Measurements from ENCODE around the gene CRACDL. TPM values are rescaled to one million over a fixed set of nuclear protein-coding genes. Genes with fewer than 3 reads are reported as not detected.

CRACDL gene
- total and polyA plus RNA-seq, 2 donors = 2.4 to 6.2 TPM

GRCh38 chr2:98807221-98807620 lies 128.8 kb downstream of the CRACDL start:
- H3K27ac ChIP-seq (ENCODE audit: low read depth) = no peak overlapping the region
- 92% methylated on average over 3 of the region's 3 CpGs for WGBS

GRCh38 chr2:98806236-98806697 lies 129.8 kb downstream of the CRACDL start:
- no peaks in the 10 kb centered on the region for H3K4me1 ChIP-seq (ENCODE audit: insufficient read depth)
- no peak for DNase-seq (ENCODE audit: extremely low spot score)
- no peak overlapping the region for H3K27ac ChIP-seq (ENCODE audit: low read depth)
- no peak overlapping the region for H3K4me3 ChIP-seq (ENCODE audit: low read depth, low read length)
- no peaks in the 10 kb centered on the region for H3K36me3 ChIP-seq (ENCODE audit: insufficient read depth)
- WGBS = 32% methylated on average over 7 of the region's 7 CpGs

More at GRCh38 chr2:98807221-98807620, 128.8 kb downstream of the CRACDL start:
- Histone ChIP-seq H3K4me3 (ENCODE audit: low read depth, low read length) (no peak overlapping the region), H3K4me1 (ENCODE audit: insufficient read depth) (no peaks in the 10 kb centered on the region), H3K36me3 (ENCODE audit: insufficient read depth) (no peaks in the 10 kb centered on the region)
- no peak for DNase-seq (ENCODE audit: extremely low spot score)

- H3K4me1 ChIP-seq (ENCODE audit: insufficient read depth) = no peaks in the 10 kb centered on the region
- no peak for DNase-seq (ENCODE audit: extremely low spot score)
- WGBS = 61% methylated on average over 12 of the region's 12 CpGs
- no peak overlapping the region for H3K27ac ChIP-seq (ENCODE audit: low read depth)
- H3K4me3 ChIP-seq (ENCODE audit: low read depth, low read length) = no peak overlapping the region
- H3K36me3 ChIP-seq (ENCODE audit: insufficient read depth) = no peaks in the 10 kb centered on the region
Observed at GRCh38 chr2:98805412-98806171, 130.4 kb downstream of the CRACDL start.

- Histone ChIP-seq H3K27ac (ENCODE audit: low read depth) (no peak overlapping the region), H3K4me3 (ENCODE audit: low read depth, low read length) (no peak overlapping the region), H3K36me3 (ENCODE audit: insufficient read depth) (no peaks in the 10 kb centered on the region), H3K4me1 (ENCODE audit: insufficient read depth) (no peaks in the 10 kb centered on the region)
- no peak for DNase-seq (ENCODE audit: extremely low spot score)
- 97% methylated on average over 3 of the region's 3 CpGs for WGBS
Observed at GRCh38 chr2:98804736-98805135, 131.3 kb downstream of the CRACDL start.

GRCh38 chr2:98804265-98804650 lies 131.8 kb downstream of the CRACDL start:
- H3K27ac ChIP-seq (ENCODE audit: low read depth) = no peak overlapping the region
- H3K36me3 ChIP-seq (ENCODE audit: insufficient read depth) = no peaks in the 10 kb centered on the region
- DNase-seq (ENCODE audit: extremely low spot score) = no peak
- WGBS = 94% methylated on average over 8 of the region's 8 CpGs
- no peaks in the 10 kb centered on the region for H3K4me1 ChIP-seq (ENCODE audit: insufficient read depth)
- no peak overlapping the region for H3K4me3 ChIP-seq (ENCODE audit: low read depth, low read length)

- WGBS = 91% methylated on average over 10 of the region's 10 CpGs
- Histone ChIP-seq H3K27ac (ENCODE audit: low read depth) (no peak overlapping the region), H3K36me3 (ENCODE audit: insufficient read depth) (no peaks in the 10 kb centered on the region), H3K4me3 (ENCODE audit: low read depth, low read length) (no peak overlapping the region), H3K4me1 (ENCODE audit: insufficient read depth) (no peaks in the 10 kb centered on the region)
- DNase-seq (ENCODE audit: extremely low spot score) = no peak
Observed at GRCh38 chr2:98803405-98804264, 132.4 kb downstream of the CRACDL start.

- H3K4me3 ChIP-seq (ENCODE audit: low read depth, low read length) = no peak overlapping the region
- DNase-seq (ENCODE audit: extremely low spot score) = no peak
- H3K36me3 ChIP-seq (ENCODE audit: insufficient read depth) = no peaks in the 10 kb centered on the region
- H3K4me1 ChIP-seq (ENCODE audit: insufficient read depth) = no peaks in the 10 kb centered on the region
- no peak overlapping the region for H3K27ac ChIP-seq (ENCODE audit: low read depth)
- 90% methylated on average over 8 of the region's 8 CpGs for WGBS
Observed at GRCh38 chr2:98802344-98802743, 133.7 kb downstream of the CRACDL start.

GRCh38 chr2:98801921-98802321 lies 134.1 kb downstream of the CRACDL start:
- Histone ChIP-seq H3K27ac (ENCODE audit: low read depth) (no peak overlapping the region), H3K36me3 (ENCODE audit: insufficient read depth) (no peaks in the 10 kb centered on the region), H3K4me1 (ENCODE audit: insufficient read depth) (no peaks in the 10 kb centered on the region), H3K4me3 (ENCODE audit: low read depth, low read length) (no peak overlapping the region)
- no peak for DNase-seq (ENCODE audit: extremely low spot score)
- 87% methylated on average over 15 of the region's 15 CpGs for WGBS

GRCh38 chr2:98801286-98801685 lies 134.7 kb downstream of the CRACDL start:
- 67% methylated on average over 1 of the region's 1 CpG for WGBS
- no peak for DNase-seq (ENCODE audit: extremely low spot score)
- Histone ChIP-seq H3K4me3 (ENCODE audit: low read depth, low read length) (no peak overlapping the region), H3K4me1 (ENCODE audit: insufficient read depth) (no peaks in the 10 kb centered on the region), H3K27ac (ENCODE audit: low read depth) (no peak overlapping the region), H3K36me3 (ENCODE audit: insufficient read depth) (no peaks in the 10 kb centered on the region)

- H3K4me3 ChIP-seq (ENCODE audit: low read depth, low read length) = no peak overlapping the region
- 83% methylated on average over 8 of the region's 8 CpGs for WGBS
- DNase-seq (ENCODE audit: extremely low spot score) = no peak
- no peaks in the 10 kb centered on the region for H3K36me3 ChIP-seq (ENCODE audit: insufficient read depth)
- H3K27ac ChIP-seq (ENCODE audit: low read depth) = no peak overlapping the region
- no peaks in the 10 kb centered on the region for H3K4me1 ChIP-seq (ENCODE audit: insufficient read depth)
Observed at GRCh38 chr2:98800330-98801064, 135.5 kb downstream of the CRACDL start.

GRCh38 chr2:98799375-98800329 lies 136.4 kb downstream of the CRACDL start:
- WGBS = 83% methylated on average over 10 of the region's 10 CpGs
- no peak overlapping the region for H3K27ac ChIP-seq (ENCODE audit: low read depth)
- no peak for DNase-seq (ENCODE audit: extremely low spot score)

GRCh38 chr2:98796775-98797544 lies 139.1 kb downstream of the CRACDL start:
- 84% methylated on average over 19 of the region's 19 CpGs for WGBS
- no peak overlapping the region for H3K27ac ChIP-seq (ENCODE audit: low read depth)
- no peaks in the 10 kb centered on the region for H3K36me3 ChIP-seq (ENCODE audit: insufficient read depth)
- H3K4me1 ChIP-seq (ENCODE audit: insufficient read depth) = no peaks in the 10 kb centered on the region
- no peak overlapping the region for H3K4me3 ChIP-seq (ENCODE audit: low read depth, low read length)
- DNase-seq (ENCODE audit: extremely low spot score) = no peak

More at GRCh38 chr2:98799375-98800329, 136.4 kb downstream of the CRACDL start:
- Histone ChIP-seq H3K4me1 (ENCODE audit: insufficient read depth) (no peaks in the 10 kb centered on the region), H3K36me3 (ENCODE audit: insufficient read depth) (no peaks in the 10 kb centered on the region), H3K4me3 (ENCODE audit: low read depth, low read length) (no peak overlapping the region)

All from urinary bladder (tissue), 4 donors.